Measurements from ENCODE around the gene ADGRL1.

- no peak for TF ChIP-seq CTCF (IDR thresholded peaks at IDR 0.05; ENCODE audit: insufficient read depth, low read length)
- no peak for TF ChIP-seq REST (IDR thresholded peaks at IDR 0.05; ENCODE audit: insufficient replicate concordance, low read depth)
These were observed 78.8 kb downstream of the ADGRL1 start for GRCh38 chr19:14127176-14127575.

All from HL-60 (cell line).